ENCODE results near the gene C1orf167.
"Not testable (repeated sequence)": the region's sequence is repeated elsewhere in the genome, so short reads cannot be mapped to it uniquely, and the experiment has no call there.

Gene C1orf167

DNA sequence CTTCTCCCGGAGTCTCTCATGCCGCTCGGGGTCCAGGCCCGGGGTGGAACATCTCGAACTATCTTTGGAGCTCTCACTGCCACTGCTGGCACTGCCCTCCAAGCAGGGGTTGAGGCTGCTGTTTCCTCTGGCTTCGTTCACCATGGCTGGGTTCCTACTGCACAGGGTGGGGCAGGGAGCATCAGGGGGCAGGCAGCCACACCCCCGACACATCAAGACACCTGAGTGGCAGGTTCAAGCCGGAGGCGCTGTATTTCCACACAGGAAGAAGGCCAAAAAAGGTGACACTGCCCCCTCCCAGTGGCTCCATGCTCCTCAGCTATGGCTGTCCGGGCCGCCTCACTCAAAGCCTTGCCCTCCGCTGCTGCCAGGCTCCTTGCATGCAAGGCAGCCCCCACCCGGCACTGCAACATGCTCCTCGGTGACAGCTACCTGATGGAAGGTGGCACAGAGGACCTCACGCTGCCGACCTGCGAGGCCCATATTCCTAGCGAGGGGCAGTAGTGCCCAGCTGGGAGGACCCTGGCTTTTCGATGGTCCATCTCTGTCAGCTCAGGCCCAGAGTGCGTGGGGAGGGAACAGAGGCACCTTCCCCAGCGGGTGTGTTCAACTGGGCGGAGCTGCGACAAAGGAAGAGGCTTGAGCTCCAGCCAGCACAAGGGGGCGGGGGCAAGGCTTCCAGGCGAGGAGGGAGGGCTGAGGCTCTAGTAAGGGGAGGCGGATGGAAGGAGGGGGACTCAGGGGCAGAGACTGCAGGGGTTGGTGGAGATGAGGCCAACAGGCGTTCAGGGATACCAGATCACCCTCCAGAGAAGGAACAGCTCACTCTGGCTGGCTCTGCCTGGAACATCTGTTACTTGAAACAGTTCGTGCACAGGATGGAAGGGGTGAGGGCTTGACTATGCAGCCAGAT is 41.2 kb downstream of the C1orf167 start:
- peak; percentile 86 for DNase-seq

DNA sequence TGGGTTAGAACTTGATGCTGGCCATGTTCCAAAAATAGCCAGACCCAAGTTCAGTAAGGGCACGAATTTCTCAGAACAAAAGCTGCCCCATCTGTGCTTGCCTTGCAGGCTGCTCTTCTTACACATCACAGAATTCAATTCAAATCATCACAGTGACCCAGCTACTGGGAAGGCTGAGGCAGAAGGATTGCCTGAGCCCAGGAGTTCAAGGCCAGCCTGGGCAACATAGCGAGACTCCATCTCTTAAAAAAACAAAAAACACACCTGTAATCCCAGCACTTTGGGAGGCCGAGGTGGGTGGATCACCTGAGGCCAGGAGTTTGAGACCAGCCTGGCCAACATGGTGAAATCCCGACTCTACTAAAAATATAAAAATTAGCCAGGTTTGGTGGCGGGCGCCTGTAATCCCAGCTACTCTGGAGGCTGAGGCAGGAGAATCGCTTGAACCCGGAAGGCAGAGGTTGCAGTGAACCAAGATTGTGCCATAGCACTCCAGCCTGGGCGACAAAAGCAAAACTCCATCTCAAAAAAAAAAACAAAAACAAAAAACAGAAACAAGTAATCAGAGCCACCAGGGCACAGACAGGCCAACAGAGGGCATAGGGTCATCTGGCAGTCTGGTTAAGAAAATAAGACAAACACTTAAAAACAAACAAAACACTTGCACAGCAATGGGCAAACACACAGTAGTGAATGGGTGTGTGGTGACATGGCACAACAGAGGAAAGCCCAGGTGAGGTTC is 42.1 kb downstream of the C1orf167 start:
- not testable (repeated sequence) for DNase-seq

GRCh38 chr1:11804666-11805421 is 42.9 kb downstream of the C1orf167 start:
- no peak for DNase-seq

DNA sequence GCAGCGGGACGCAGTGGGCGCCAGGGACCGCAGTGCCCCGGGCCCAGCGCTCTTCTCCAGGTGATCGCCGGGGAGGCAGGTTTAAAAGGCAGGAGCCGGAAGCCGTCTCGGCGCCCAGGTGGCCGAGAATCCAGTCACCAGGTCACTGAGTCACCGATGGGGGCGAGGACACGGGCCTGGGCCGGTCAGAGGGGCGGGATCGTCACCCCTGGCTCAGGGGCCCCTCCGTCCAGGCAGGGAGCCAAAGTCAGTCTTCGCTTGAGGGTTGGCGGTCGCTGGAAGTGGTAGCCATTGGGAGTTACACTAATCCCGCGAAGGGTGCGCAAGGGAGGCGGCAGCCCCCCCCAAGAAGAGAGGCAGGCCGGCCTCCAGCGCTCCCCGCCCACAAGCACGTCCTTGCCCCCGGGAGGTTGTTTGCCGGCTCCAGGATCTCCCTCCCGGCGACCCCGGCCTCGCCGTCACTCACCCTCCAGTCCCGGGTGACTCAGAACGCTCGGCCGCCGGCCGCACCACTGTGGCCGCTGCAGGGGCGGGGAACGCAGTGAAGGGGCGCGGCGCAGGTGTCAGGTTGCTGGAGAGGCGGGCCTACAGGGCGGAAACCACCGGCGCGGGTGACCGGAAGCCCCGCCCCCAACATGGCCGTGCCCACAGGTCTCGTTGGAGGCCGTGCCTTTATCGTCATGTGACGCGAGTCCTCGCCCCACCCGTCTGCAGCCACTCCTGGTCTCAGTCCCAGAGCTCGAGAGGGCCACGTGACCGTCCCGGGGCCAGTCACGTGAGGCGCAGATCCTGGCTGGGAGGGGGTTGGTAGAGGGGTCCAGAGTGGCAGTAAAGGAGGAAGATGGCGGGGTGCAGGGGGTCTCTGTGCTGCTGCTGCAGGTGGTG is 43.7 kb downstream of the C1orf167 start, which contains the start of the genes CLCN6 and MTHFR:
CLCN6 (plus strand) TSS at position 770 of the 885 bp plus-strand sequence; CDS start at position 842, 72 bp downstream.
MTHFR (minus strand) TSS at position 543 of the 885 bp plus-strand sequence. CDS start 2,848 bp downstream, outside the sequence.
- DNase-seq = peak; percentile 98

DNA sequence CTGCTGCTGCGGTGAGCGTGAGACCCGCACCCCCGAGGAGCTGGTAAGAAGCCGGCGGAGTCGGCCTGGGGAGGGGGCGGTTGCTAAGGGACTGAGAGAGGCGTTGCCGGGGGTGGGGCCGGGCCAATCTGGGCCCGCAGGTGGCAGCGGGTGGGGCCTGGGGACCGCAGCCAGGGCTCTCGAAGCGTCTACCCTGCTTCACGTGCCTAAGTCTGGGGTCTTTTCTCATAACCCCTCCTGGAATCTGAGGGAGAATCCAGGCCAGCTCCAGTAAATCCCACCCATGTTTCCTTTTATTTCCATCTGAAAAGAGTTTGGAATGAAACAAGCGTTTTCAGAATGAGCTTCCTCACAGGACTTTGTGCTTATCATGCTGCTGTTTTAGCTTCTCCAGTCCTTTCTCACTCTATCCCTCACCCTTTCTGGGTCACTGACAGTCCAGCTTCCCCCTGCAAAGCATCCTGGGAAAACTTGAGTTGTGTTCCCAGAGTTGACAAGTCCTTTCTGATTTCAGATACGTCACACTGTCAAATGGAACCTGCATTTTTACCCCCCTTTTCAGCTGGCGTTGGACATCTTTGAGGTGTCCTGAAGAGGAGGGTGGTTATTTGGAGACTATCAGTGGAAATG is 44.4 kb downstream of the C1orf167 start:
- DNase-seq = no peak

DNA sequence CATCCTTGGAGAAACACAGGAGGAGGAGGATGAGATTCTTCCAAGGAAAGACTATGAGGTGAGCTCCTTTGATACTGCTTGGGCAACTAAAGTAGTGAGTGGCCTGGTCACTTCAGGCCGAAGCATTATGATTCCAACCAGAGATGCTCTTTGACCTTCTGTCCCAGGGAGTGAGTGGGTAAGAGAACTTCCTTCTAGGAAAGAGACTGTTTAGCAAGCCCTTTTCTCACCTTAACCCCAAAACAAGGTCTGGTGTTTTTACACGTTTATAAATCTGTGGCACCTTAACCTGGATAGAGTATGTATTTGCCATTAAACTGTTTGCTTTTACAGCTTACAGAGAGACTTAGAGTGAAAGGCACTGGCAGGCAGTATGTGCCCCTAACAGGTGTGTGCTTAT is 45.1 kb downstream of the C1orf167 start:
- no peak for DNase-seq

GRCh38 chr1:11813021-11813420 is 51.0 kb downstream of the C1orf167 start:
- DNase-seq = no peak

DNA sequence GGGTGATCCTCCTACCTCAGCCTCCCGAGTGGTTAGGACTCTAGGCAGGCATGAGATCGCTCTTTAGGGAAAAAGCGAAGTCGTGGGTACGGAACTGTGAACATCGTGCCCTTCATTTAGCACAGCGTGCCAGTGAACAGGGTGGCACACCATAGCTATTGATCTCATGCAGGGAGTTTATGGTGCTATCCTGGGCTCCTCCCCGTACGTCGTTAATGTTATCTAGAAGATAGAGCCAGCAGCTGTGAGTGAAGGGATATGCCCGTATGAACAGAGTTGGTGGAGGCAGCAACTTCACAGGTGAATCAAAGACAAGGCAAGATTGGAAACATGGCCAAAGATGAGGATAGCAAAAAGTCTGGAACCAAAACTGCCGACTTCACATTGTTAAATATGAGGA is 55.2 kb downstream of the C1orf167 start:
- DNase-seq = no peak

- DNase-seq = no peak
These were observed 60.1 kb downstream of the C1orf167 start for GRCh38 chr1:11822091-11822490.

- DNase-seq = no peak
These were observed 61.6 kb downstream of the C1orf167 start for GRCh38 chr1:11823366-11824137.

GRCh38 chr1:11825131-11825530 is 63.1 kb downstream of the C1orf167 start:
- no peak for DNase-seq

GRCh38 chr1:11826946-11827345 is 65.0 kb downstream of the C1orf167 start:
- no peak for DNase-seq

- DNase-seq = no peak
These were observed 66.5 kb downstream of the C1orf167 start for GRCh38 chr1:11828511-11828910.

DNA sequence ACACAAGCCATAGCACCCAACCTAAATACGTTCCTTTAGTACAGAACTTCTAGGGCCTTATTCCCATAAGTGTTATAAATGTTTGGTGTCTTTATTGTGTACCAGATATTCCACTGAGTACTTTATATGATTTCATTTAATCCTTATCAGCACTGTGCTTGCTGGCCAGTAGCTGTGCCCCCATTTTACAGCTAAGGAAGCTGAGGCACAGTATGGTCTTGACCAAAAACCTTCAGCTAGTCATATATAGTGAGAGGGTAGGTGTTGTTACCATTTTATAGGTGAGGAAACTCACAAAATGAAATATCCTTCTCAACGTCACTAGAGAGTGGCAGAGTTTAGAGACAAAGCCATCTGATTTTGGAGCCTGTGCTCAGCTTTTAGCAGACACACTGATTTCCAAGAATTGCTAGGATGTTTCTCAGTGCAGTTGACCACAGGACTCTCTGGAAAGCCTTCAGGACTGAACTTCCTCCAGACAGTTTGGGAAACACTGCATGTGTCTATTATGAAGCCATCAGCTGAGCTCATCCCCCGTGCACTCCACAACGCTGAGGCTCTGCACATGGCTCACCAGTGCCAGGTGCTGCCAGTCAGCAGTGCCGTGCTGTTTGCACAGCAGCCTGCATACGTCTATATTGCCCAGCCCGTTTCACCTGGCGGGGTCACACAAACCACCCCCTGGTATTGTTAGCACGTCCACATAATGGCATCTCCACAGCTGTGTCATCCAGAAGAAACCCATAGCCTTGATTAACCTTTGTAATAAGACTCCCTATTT is 70.1 kb downstream of the C1orf167 start:
- DNase-seq = no peak

GRCh38 chr1:11833497-11833896 is 71.5 kb downstream of the C1orf167 start:
- no peak for DNase-seq

- DNase-seq = no peak
These were observed 71.9 kb downstream of the C1orf167 start for GRCh38 chr1:11833900-11834299.

DNA sequence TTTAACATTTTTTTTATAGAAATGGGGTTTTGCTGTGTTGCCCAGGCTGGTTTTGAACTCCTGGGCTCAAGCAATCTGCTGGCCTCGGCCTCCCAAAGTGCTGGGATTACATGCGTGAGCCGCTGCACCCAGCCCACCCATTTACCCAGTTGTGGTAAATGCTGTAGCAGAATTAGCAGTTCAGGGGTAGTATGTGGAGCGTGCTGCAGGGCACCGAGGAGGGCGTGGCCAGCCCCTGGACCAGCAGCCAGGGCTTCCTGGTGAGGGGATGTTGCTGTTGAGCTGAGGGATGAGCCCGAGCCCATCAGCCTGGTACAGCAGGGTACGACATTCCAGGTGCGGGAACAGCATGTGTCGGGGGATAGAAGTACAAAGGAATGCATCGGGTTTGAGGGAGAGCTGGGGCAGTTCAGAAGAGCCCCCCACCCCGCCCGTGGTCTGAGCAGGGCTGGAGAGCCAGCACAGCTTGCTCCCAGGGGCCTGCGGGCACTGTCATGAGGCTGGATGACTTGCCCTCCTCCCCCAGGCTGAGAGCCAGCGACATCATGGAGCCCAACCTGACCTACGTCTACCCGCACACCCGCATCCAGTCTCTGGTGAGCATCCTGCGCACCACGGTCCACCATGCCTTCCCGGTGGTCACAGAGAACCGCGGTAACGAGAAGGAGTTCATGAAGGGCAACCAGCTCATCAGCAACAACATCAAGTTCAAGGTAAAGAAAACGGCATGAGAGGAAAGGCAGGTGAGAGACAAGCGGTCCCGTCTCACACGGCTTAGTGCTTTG is 73.6 kb downstream of the C1orf167 start:
- DNase-seq = no peak

DNA sequence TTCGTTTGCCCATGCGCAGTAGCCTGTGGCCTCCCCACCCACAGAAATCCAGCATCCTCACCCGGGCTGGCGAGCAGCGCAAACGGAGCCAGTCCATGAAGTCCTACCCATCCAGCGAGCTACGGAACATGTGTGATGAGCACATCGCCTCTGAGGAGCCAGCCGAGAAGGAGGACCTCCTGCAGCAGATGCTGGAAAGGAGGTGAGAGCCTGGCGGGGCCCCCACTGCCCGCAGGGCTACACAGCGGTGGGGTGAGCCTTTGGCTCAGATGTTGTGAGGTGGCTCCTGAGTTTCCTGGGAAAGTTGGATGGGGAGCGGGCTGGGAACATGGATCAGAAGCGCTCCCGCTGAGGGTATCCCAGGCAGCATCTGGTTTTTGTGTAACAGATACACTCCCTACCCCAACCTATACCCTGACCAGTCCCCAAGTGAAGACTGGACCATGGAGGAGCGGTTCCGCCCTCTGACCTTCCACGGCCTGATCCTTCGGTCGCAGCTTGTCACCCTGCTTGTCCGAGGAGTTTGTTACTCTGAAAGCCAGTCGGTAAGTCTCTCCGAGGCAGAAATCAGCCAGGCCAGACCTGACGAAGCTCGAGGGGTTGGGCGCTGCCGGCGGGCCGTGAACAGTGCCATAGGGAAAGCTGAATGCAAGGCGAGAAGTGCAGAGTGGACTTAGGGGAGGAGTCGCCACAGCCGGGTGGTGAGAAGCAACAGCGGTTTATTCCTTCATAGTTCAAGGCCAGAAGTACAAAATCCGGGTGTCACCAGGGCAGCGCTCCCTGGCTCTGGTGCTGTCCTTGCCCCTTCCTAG is 75.2 kb downstream of the C1orf167 start:
- DNase-seq = no peak
